Measurements from ENCODE around the gene SEMA4D. TPM values are rescaled to one million over a fixed set of nuclear protein-coding genes. Genes with fewer than 3 reads are reported as not detected.

SEMA4D gene, protein sequence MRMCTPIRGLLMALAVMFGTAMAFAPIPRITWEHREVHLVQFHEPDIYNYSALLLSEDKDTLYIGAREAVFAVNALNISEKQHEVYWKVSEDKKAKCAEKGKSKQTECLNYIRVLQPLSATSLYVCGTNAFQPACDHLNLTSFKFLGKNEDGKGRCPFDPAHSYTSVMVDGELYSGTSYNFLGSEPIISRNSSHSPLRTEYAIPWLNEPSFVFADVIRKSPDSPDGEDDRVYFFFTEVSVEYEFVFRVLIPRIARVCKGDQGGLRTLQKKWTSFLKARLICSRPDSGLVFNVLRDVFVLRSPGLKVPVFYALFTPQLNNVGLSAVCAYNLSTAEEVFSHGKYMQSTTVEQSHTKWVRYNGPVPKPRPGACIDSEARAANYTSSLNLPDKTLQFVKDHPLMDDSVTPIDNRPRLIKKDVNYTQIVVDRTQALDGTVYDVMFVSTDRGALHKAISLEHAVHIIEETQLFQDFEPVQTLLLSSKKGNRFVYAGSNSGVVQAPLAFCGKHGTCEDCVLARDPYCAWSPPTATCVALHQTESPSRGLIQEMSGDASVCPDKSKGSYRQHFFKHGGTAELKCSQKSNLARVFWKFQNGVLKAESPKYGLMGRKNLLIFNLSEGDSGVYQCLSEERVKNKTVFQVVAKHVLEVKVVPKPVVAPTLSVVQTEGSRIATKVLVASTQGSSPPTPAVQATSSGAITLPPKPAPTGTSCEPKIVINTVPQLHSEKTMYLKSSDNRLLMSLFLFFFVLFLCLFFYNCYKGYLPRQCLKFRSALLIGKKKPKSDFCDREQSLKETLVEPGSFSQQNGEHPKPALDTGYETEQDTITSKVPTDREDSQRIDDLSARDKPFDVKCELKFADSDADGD
- 388 and 399 TPM in 2 replicates for total RNA-seq

DNA sequence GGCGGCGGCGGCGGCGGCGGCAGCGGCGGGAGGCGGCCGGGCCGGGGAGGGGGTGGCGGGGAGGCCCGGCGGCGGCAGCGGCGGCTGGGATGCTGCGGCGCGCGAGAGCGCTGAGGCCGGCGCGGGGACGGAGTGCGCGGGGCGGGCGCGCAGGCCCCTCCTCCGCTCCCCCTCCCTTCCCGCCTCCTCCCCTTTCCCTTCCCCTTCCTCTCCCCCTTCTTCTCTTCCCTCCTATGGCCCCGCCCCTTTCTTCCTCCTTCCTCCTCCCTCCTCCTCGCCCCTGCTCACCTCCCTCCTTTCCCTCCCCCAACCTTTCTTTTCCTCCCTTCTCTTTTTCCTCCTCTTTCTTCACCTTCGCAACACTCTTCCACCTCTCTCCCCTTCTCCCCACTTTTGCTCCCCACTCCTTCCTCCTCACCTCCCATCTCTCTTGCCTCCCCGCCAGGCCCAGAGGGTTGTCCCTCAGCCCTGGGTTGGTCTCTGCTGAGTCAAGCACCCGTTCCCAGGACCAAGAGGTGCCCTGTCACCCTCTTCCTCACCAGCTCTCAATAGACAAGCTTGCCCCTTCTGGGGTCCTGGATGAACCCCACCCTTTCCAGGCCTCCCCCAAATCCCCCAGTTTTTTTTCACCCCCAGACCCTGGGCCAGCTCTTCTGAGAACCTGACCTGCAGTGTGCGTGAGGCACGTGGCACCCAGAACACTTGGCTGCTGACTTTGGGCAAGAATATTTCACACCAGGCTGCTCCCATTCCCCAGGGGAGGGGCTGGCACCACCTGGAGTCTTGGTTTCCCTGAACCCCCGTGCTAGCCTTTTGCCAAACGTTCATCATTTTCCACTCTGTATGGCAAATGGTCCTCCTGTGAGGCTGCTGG, at the start of gene SEMA4D:
TSS of gene SEMA4D (minus strand) at position 136 of the 874 bp plus-strand sequence. CDS start 92,657 bp downstream, outside the sequence.
- intact Hi-C loops (cut with micrococcal nuclease) = loop anchor here (1.0 to 2.0 kb wide), 4 partner anchors 8 to 179 kb away; partner anchors contain the start of gene SECISBP2

DNA sequence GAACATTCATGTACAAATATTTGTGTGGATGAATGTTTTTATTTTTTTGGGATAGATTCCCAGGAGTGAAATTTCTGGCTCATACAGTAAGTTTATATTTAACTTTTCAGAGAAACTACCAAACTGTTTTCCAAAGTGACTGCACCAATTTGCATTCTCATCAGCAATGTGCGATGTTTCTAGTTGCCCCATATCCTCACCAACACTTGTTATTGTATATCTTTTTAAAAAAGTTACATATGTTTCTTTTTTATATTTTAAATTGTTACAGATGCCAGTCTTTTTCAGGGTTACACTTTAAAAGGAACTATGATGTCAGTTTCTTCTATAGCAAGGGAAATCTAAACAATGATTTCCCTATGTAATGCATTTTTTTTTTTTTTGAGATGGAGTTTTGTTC, 49.1 kb upstream of the SEMA4D start:
- intact Hi-C loops (cut with micrococcal nuclease) = no loop called here

DNA sequence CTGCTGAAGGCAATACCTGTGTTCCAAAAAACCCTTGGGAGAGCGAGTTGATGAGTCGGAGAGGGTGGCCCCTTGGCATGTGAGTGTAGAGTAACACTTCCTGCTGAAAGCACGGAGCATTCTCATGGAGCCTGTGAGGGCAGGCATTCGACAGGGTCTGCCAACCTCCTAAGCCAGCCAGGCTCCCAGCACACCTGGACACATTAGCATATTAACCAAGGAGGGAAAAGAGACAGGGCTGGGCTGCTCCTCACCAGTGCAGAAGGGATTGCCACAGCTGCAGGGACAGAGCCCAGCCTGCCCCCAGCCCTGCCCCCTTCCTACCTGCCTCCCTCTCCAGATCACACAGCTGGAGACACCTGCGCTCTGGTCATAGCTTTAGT, 46.4 kb upstream of the SEMA4D start:
- intact Hi-C loops (cut with micrococcal nuclease) = no loop called here

DNA sequence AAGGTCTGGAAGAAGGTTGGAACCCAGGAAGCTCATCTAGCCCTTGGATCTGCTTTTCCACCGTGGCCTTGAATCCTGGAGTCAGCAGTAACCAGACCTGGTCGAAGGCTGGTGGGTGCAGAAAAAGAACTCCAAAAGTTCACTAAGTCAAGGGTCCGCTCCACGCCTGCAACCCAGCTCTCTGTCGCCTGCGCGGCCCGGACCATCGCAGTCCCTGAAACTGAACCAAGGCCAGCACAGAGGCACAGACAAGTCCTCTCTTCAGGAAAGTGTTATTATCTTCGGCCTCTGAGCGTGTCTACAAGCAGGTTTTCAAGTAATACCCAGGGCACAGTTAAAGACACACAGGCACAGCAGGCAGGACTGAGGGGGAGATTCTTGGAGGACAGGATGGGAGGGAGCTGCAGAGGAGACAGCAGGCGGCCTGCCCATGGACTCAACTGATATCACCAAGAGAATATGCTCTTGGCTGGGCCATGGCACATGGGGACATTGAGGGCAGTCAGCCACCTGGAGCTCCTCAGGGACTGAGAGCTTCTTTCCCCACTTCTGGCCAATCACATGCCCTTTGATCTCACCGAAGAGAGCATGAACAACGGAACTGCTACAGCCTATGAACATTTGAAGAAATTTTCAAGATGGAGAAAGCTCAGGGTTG, 45.8 kb upstream of the SEMA4D start:
- intact Hi-C loops (cut with micrococcal nuclease) = no loop called here

DNA sequence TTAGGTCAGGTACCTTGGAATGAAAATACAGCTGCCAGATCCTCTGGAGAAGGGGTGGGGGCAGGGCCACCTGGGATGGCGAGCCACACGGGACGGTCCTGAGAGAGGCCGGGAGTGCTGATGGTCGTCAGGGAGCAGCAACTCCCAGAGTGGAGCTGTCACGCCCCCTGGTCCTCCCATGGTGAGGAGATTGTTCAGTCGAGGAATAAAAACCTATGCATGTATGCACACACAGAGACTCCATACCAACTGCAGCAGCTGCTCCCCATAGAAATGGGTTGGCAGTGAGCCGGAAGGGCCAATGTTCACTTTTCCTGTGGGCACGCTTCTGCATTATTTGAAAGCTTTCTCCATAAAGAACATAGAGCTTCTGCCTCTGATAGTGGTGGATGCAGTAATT, 45.2 kb upstream of the SEMA4D start:
- intact Hi-C loops (cut with micrococcal nuclease) = no loop called here

DNA sequence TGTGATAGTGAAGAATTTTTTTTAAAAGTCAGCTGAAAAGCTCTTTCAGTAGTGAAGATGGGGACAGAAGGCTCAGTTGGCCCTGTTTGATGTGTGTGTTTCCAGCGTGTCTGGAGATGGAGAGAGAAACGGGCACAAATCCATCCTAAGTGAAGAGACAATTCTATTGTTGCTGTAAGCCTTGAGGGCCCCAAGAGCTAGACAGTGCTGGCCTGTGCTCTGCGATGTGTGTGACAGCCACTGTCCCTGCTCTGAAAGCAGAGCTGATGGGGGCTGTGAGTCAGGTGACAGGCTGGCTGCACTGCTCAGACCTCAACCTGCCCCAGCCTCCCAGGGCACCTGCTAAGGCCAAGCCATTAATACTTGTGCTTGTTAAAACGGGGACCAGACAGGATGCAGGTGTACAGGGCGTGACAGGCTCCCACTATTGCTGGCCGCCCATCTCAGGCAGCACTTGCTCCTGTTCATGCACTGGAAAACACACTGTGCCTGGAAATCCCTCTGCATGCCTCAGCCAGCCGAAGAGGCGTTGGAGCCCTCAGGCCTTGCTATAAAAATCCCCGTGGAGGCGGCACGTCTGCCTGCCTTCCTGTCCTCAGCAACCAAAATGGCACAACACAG, 44.6 kb upstream of the SEMA4D start:
- intact Hi-C loops (cut with micrococcal nuclease) = no loop called here

DNA sequence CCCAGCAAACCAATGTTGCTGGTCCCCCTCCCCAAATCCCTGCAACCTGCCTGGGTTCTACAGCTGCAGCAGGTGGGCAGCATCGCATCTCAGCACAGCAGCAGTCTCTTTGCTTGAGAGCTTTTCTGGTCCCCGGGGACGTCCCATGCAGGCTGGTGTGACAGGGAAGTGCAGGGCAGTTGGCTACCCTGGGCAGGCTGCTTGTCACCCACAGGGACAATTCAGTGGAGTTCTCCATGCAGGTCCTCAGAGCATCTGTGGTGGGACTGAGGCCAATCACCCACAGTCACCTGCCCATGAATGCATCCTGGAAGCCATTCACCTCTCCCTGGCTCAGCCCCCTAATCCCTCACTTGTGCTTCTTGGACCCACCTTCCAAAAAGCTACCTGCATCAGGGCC, 43.9 kb upstream of the SEMA4D start:
- intact Hi-C loops (cut with micrococcal nuclease) = no loop called here

DNA sequence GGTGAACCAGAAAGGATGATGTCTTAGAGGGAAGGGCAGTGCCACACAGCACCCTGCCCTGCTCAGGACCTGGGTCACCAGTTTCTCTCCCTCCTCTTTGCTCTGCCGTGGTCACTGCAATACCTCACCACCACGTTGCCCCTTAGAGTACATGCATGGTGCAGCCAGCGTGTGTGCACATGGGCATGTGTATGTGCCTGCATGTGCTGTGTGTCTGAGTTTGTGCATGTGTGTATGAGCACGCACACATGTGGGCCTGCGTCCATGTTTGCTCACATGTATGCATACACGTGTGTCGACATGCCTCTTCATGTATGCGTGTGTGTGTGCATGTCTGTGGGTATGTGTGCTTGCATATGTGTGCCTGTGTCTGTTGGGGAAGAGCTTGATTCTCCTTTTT, 41.5 kb upstream of the SEMA4D start:
- intact Hi-C loops (cut with micrococcal nuclease) = no loop called here

DNA sequence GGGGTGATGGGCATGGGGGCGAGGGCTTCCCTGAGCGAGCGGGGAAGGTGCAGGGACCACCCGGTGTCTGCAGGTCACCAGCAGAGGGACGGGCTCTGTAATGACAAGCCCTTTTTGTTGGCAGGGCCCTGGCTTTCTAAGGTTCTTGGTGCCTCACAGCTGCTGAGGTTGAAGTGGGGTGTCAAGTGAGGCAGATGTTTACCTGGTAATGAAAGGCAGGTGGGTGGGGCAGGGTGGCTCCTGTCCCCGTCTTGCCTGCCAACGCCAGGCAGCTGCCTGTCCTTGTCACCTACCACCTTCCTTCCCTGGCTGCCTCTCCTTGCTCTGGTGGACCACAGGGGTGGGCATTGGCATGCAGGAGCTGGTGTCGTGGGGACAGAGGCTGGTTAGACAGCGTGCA, 41.0 kb upstream of the SEMA4D start:
- intact Hi-C loops (cut with micrococcal nuclease) = no loop called here

DNA sequence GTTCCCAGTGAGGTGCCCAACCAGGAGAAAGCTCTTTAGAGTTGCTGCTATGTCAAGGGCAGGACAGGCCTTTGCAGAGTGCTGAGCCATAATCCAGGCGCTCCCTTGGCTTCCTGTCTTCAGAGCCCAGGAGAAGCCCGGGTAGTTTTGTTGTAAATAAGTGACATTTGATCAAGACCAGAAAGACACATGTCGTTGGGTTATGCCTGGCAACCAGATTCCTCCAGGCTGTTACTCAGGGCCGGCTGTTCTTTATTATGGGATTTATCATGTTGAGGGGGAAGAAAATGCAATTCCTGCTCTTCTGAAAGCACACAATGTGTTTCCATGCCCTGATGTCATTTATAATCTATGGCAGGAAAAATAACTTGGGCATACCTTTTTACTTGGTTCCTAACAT, 39.3 kb upstream of the SEMA4D start:
- intact Hi-C loops (cut with micrococcal nuclease) = loop anchor here (2.0 kb wide), 2 partner anchors 68 to 218 kb away; partner anchors contain the start of genes GADD45G and SECISBP2

DNA sequence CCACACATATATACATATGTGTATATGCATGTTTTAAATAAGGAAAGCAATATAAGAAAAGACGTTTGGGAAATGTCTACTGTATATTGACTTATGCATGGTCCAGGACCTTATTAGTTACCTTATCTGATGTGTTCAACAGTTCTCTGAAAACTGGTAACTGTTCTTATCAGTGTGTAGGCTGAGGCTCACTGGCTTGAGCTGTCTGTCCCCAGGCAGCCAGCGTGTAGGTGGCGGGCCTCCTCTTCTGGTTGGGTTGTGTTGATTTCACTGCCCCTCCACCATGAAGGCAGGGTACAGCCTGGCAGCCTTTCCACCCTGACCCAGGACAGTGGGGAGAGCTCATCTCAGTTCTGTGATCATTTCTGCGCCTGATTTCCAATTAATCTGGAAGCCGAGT, 38.7 kb upstream of the SEMA4D start:
- intact Hi-C loops (cut with micrococcal nuclease) = loop anchor here (1.0 to 2.0 kb wide), 10 partner anchors 13 to 218 kb away; partner anchors contain the start of genes GADD45G and SECISBP2

DNA sequence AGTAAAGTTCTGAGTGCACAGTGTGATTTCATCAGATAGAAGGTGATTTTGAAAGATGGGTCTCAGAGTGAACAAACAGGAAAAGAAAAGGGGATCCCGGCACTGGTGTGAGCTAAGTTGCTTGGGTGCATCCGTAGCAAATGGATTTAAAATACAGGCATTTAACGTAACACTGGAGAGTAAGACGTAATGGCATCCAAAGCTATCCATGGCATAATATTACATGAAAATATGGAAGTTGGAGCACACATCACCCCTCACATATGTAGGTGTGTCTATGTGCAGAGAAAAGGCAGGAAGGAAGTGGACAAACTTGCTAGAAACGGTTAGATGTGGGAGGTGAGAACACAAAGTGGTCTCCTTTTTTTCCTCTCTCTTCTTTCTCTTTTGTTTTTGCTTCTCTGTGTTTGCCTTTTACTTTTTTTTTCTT, 38.2 kb upstream of the SEMA4D start:
- intact Hi-C loops (cut with micrococcal nuclease) = loop anchor here (1.0 to 2.0 kb wide), 10 partner anchors 13 to 217 kb away; partner anchors contain the start of genes GADD45G and SECISBP2

DNA sequence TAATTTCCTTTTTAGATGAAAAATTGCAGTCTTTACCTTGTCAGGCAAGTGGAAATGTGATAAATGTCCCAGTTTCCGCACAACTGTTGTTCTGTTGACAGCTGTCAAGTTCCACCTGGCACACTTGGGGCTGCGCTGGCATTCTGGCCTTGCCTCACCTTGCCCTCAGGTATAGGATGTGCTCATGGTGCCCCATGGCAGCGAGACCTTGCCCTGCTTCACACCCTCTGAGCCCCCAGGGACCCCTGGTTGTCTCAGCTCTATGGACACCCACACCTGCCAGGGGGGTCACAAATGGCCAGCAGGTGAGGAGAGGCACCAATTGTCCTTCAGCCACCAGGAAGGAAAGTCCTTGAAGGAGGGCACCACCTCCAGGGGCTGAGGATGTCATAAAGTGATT, 37.5 kb upstream of the SEMA4D start:
- intact Hi-C loops (cut with micrococcal nuclease) = no loop called here

DNA sequence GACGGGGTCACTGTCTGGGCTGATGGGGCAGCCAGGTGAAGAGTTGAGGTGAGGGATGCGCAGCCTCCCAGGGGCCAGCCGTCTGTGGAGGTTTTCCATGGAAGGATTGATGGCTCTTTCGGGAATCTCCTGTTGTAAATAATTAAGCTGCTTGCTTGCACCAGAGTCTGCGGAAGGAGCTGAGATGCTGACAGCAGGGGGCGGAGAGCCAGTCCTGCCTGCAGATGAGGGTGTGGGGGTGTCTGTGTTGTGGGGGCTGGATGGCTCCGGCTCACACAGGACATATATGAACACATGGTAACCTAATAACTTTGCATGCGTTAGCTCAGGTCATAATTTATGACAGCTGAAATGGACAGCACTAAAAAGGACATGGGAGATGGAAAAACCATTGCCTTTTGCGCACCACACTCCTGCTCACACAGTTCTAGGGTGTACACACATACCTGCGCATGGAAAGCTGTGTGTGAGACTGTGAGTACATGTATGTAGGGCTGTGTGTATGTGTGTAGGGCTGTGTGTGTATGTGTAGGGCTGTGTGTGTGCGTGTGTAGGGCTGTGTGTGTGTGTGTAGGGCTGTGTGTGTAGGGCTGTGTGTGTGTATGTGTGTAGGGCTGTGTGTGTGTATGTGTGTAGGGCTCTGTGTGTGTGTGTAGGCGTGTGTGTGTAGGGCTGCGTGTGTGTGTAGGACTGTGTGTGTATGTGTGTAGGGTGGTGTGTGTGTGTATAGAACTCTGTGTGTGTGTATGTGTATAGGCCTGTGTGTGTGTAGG, 36.8 kb upstream of the SEMA4D start:
- intact Hi-C loops (cut with micrococcal nuclease) = no loop called here

DNA sequence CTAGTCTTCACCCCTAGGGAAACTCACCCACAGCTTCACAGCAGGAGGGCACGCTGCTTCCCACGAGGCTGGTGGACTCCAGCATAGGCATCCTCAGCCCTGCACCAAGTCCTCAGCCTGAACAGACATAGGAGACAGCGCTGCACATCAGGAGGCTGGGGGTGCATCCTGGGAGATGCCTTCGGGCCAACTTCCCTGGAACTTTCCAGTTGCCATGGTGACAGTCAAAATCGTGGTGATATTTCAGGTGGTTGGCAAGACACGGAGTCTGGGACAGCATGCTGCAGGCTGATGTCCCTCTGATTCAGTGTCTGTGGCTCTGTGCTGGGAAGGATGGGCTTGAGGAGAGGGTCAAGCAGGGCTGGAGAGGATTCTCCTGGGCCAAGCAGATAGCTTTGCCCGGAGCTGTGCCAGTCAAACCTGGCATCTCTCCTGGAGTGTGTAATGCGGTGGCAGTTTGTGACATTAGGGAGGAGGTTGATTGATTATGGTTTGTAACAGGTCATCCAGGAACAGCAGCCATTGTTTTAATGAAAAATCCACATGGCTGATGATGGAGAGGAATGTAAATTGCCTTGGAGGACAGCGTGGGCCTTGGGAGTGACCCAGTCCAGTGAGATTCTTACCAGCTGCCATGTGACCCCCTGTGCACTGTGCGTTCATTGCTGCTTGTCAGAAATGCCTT, 35.6 kb upstream of the SEMA4D start:
- intact Hi-C loops (cut with micrococcal nuclease) = no loop called here

DNA sequence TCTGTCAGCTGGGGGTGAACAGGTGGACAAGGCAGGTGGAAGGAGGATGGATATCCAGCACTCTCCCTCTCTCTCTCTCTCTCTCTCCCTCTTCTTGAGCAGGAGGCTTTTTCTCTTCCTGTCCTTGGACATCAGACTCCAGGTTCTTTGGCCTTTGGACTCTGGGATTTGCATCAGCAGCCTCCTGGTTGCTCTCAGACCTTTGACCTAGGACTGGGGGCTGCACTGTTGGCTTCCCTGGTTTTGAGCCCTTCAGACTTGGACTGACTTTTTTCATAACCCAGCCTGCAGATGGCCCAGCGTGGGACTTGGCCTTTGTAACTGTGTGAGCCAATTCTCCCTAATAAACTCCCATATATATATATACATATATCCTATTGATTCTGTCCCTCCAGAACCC, 35.0 kb upstream of the SEMA4D start:
- intact Hi-C loops (cut with micrococcal nuclease) = no loop called here

DNA sequence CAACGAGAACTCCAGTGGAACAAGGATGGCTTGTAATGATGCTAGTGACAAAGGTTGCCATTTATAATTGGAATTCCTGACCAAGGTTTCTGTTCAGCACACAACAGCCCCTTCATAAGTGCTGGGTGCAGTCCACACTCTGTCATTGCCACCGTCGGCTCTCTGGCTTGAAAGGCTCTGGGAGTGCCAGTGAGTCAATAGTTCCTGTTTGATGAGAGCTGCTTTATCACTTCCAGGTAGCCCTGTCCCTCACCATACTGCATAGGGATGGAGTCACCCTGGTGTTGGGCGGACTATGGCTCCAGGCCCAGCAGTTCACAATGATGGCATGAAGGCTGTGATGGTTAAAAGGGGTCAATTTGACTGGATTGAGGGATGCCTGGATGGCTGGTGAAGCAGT, 34.6 kb upstream of the SEMA4D start:
- intact Hi-C loops (cut with micrococcal nuclease) = no loop called here

DNA sequence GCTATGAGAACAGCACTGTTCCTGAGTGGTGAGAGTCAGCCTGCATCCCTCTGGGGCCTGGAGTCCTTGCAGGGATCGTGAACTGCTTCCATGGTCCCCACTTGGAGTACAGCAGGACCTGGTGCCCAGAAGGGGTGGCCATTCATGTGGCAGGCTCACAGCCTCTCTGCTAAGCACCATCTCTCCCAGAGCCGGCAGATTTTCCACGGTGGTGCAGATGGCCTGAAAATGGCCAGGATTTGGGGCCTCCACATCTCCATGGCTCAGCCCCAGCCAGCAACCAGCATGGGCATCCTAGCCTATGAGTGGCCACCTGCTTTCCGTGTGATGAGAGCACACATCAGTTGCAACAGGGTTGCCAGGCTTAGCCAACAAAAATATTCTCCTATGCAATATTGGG, 33.9 kb upstream of the SEMA4D start:
- intact Hi-C loops (cut with micrococcal nuclease) = no loop called here

DNA sequence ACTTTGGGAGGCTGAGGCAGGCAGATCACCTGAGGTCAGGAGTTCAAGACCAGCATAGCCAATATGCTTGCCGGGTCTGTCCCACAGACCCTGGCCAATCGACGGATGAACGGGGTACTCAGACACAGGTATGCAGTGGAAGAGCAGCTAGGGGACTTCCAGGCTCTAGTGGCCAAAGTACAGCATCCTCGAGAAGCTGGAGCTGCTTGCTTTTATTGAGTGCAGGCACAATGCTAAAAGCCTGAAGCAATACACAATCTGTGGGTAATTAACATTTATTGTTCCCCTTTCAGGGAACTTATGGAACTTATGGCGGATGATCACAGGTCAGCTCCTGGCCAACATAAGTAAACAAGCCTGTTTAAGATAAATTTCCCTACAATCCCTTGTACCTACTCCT, 32.8 kb upstream of the SEMA4D start:
- intact Hi-C loops (cut with micrococcal nuclease) = no loop called here

Measured in T-helper 1 cell treated with Interleukin-12 subunit alpha and Interleukin-12 subunit beta and Interleukin-4 antibody, amounts not matched to agents 30 ng/mL and 1 ng/mL, for 36 hours (primary cell).